Measurements from ENCODE around the gene SLC39A7. TPM values are rescaled to one million over a fixed set of nuclear protein-coding genes. Genes with fewer than 3 reads are reported as not detected.

Gene SLC39A7
- polyA plus RNA-seq, 2 of the 4 experiments (the other 2 are of a cell fraction), result 59.0 to 122 TPM

DNA sequence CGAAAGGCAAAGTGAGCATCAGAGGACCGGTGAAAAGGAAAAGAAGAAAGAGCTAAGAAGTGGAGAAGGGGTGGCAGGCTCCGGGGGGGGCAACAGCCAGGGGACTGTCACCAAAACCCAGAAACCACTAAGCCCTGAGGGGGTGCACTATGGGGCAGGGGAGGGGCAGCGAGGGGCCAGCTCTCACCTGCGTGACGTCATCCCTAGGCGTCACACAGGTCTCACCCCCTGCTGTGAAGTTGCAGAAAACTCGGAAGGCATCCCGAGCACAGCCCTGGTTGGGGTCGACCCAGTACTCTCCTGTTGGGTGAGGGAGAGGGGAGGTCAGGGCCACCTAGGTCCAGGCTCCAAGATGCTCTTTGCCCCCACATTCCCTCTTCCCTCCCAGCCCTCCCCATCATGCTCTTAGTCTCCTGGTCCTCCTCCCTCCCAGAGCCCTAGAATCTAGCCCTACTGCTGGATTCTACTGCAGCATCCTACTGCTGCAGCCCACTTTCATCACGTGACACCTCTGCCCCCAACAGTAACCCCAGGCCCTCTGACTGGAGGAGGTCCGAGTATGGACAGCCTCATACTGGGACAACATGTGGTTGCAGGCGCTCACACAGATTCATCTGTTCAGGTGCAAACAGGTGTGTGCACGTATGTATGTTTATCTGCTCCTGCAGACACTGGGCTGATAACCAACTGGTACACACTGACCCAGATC, 35.8 kb upstream of the SLC39A7 start:
- no peak overlapping the region for H3K4me2 ChIP-seq
- no peaks in the 10 kb centered on the region for H3K9me3 ChIP-seq
- 48% methylated on average over 11 of the region's 14 CpGs for WGBS (ENCODE audit: missing lambda C conversion rate)
- ChIA-PET CTCF (interaction anchor here (0.6 to 2.7 kb wide), 8 partner anchors 8 to 326 kb away, joined by 3 to 7 read pairs (median 4); partner anchors contain the start of gene TAP2), POLR2A (no interaction called here)
- FAIRE-seq (no peak), DNase-seq (ENCODE audit: low read depth in 1 of 2, low spot score in 1 of 2) (no peak), ATAC-seq (no peak)
- H3K4me3 ChIP-seq, result no peak overlapping the region
- peaks cover 14% of the 10 kb centered on the region; the same call in 2 of the 3 replicates for H3K4me1 ChIP-seq
- TF ChIP-seq ZFP36 (IDR thresholded peaks at IDR 0.05; ENCODE audit: borderline replicate concordance, partially characterized antibody) (no peak), PHF8 (IDR thresholded peaks at IDR 0.05; ENCODE audit: borderline replicate concordance, low read depth) (no peak), ZNF302 (CRISPR knock-in tag; IDR thresholded peaks at IDR 0.05) (no peak), RCOR1 (IDR thresholded peaks at IDR 0.05; ENCODE audit: low read depth, low read length) (no peak), FOSB (CRISPR knock-in tag; IDR thresholded peaks at IDR 0.05) (no peak), CEBPB (IDR thresholded peaks at IDR 0.05) (no peak)
- TF ChIP-seq, protein P1, sequence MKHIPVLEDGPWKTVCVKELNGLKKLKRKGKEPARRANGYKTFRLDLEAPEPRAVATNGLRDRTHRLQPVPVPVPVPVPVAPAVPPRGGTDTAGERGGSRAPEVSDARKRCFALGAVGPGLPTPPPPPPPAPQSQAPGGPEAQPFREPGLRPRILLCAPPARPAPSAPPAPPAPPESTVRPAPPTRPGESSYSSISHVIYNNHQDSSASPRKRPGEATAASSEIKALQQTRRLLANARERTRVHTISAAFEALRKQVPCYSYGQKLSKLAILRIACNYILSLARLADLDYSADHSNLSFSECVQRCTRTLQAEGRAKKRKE (CRISPR knock-in tag; IDR thresholded peaks at IDR 0.05; ENCODE audit: low read depth), result no peak
- no peak overlapping the region for H3K27ac ChIP-seq

DNA sequence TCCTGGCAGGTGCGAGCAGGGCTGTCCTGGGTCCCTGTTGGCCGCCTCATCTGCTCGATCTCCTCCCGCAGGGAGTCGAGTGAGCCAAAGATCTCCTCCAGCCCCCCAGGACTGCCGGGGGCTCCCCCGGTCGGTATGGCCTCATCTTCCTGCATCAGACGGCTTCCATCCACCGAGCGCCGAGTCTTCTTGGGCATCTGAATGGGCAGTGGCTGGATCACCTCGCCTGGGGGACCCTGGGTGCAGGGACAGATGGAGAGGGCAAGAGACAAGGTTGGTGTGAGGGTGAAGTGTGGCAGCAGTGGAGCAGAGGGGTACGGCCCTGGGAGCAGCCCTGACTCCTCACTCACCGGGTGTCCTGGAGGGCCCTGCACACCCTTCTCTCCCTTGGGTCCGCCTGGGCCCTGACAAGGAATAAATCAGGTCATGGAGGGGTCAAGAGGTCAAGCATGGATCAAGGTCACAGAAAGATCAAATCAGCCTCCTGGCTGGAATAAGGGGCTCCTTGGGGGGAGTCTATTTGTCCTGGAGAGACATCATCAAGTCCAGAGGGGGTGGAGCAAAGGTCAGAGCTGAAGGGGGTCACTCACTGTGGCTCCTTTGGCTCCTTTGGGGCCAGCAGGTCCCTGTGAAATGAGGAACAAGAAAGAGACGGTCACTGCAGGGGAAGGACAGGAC, 34.9 kb upstream of the SLC39A7 start:
- ATAC-seq (no peak), FAIRE-seq (no peak), DNase-seq (ENCODE audit: low read depth in 1 of 2, low spot score in 1 of 2) (no peak)
- POLR2A ChIA-PET, result no interaction called here
- TF ChIP-seq TFCP2L1 (CRISPR knock-in tag; IDR thresholded peaks at IDR 0.05) (no peak), HOXB5 (CRISPR knock-in tag; IDR thresholded peaks at IDR 0.05) (no peak), ZFP36 (IDR thresholded peaks at IDR 0.05; ENCODE audit: borderline replicate concordance, partially characterized antibody) (no peak)
- 63% methylated on average over 4 of the region's 17 CpGs for WGBS (ENCODE audit: missing lambda C conversion rate)
- Histone ChIP-seq H3K4me1 (peaks cover 13% of the 10 kb centered on the region; the same call in 2 of the 3 replicates), H3K4me2 (no peak overlapping the region), H3K27ac (no peak overlapping the region), H3K9me3 (no peaks in the 10 kb centered on the region), H3K4me3 (no peak overlapping the region)
- CTCF ChIA-PET, result interaction anchor here (0.7 to 2.7 kb wide), 3 partner anchors 11 to 180 kb away, joined by 3 to 7 read pairs (median 3); no protein-coding TSS in a partner anchor

- ATAC-seq (no peak), FAIRE-seq (no peak), DNase-seq (ENCODE audit: low read depth in 1 of 2, low spot score in 1 of 2) (no peak)
- TF ChIP-seq NFE2L2 (conservative IDR thresholded peaks at IDR 0.05; ENCODE audit: low read length), result no peak
- no peak for TF ChIP-seq HOXB5 (CRISPR knock-in tag; IDR thresholded peaks at IDR 0.05)
- no peak for TF ChIP-seq RNF2 (IDR thresholded peaks at IDR 0.05; ENCODE audit: borderline replicate concordance, low read depth)
- no peak for TF ChIP-seq ZC3H11A (IDR thresholded peaks at IDR 0.05)
- TF ChIP-seq, protein P2, sequence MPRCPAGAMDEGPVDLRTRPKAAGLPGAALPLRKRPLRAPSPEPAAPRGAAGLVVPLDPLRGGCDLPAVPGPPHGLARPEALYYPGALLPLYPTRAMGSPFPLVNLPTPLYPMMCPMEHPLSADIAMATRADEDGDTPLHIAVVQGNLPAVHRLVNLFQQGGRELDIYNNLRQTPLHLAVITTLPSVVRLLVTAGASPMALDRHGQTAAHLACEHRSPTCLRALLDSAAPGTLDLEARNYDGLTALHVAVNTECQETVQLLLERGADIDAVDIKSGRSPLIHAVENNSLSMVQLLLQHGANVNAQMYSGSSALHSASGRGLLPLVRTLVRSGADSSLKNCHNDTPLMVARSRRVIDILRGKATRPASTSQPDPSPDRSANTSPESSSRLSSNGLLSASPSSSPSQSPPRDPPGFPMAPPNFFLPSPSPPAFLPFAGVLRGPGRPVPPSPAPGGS (IDR thresholded peaks at IDR 0.05), result no peak
- TF ChIP-seq HOXA7 (CRISPR knock-in tag; IDR thresholded peaks at IDR 0.05), result no peak
- no peak for TF ChIP-seq PHF8 (IDR thresholded peaks at IDR 0.05; ENCODE audit: borderline replicate concordance, low read depth)
- TF ChIP-seq JUN (IDR thresholded peaks at IDR 0.05), result no peak
- Histone ChIP-seq H3K4me2 (no peak overlapping the region), H3K9me3 (no peaks in the 10 kb centered on the region), H3K4me1 (peaks cover 7% of the 10 kb centered on the region; the same call in 1 of the 3 replicates), H3K27ac (no peak overlapping the region), H3K4me3 (no peak overlapping the region)
- POLR2A ChIA-PET, result no interaction called here
- CTCF ChIA-PET, result interaction anchor here (2.7 kb wide), 1 partner anchor 82 kb away, joined by 7 read pairs; no protein-coding TSS in a partner anchor
- 81% methylated on average over 6 of the region's 6 CpGs for WGBS (ENCODE audit: missing lambda C conversion rate)
Measured at GRCh38 chr6:33166363-33166762, 34.3 kb upstream of the SLC39A7 start.

GRCh38 chr6:33166811-33167210, 33.9 kb upstream of the SLC39A7 start:
- ATAC-seq (no peak), FAIRE-seq (no peak), DNase-seq (ENCODE audit: low read depth in 1 of 2, low spot score in 1 of 2) (no peak)
- POLR2A ChIA-PET, result no interaction called here
- WGBS (ENCODE audit: missing lambda C conversion rate), result 68% methylated on average over 4 of the region's 7 CpGs
- H3K27ac ChIP-seq, result no peak overlapping the region
- no peak overlapping the region for H3K4me2 ChIP-seq
- H3K9me3 ChIP-seq, result no peaks in the 10 kb centered on the region
- H3K4me3 ChIP-seq, result no peak overlapping the region
- CTCF ChIA-PET, result no interaction called here
- peaks cover 7% of the 10 kb centered on the region; the same call in 1 of the 3 replicates for H3K4me1 ChIP-seq
- no peak for TF ChIP-seq FOSL2 (IDR thresholded peaks at IDR 0.05)
- no peak for TF ChIP-seq FOSL2 (CRISPR knock-in tag; IDR thresholded peaks at IDR 0.05)
- TF ChIP-seq FOXS1 (CRISPR knock-in tag; IDR thresholded peaks at IDR 0.05), result no peak
- TF ChIP-seq FOSB (CRISPR knock-in tag; IDR thresholded peaks at IDR 0.05), result no peak
- no peak for TF ChIP-seq RAD21 (conservative IDR thresholded peaks at IDR 0.05 in 1 of 2, IDR thresholded peaks at IDR 0.05 in 1 of 2)
- TF ChIP-seq EHF (CRISPR knock-in tag; IDR thresholded peaks at IDR 0.05), result no peak
- no peak for TF ChIP-seq TP53 (CRISPR knock-in tag; IDR thresholded peaks at IDR 0.05)
- no peak for TF ChIP-seq NFE2L2 (conservative IDR thresholded peaks at IDR 0.05; ENCODE audit: low read length)
- TF ChIP-seq CHD2 (IDR thresholded peaks at IDR 0.05; ENCODE audit: low read length, partially characterized antibody), result no peak
- no peak for TF ChIP-seq REST (IDR thresholded peaks at IDR 0.05)
